ENCODE measurements around the gene OR2C1.

The OR2C1 gene

DNA sequence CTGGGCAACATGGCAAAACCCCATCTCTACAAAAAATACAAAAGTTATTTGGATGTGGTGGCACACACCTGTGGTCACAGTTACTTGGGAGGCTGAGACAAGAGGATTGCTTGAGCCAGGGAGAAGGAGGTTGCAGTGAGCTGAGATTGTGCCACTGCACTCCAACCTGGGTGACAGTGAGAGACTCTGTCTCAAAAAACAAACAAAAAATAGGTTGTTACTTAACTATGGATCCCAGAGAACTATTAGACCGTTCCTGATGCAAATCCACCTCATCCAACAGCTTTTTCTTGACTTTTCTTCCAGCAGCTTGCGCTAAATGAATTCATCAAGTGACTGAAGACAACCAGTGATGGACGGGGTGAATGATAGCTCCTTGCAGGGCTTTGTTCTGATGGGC, at the start of gene OR2C1:
Gene OR2C1 (plus strand): TSS at position 301 of the 400 bp plus-strand sequence. CDS start 52 bp downstream, at position 353.
- no peak for DNase-seq

DNA sequence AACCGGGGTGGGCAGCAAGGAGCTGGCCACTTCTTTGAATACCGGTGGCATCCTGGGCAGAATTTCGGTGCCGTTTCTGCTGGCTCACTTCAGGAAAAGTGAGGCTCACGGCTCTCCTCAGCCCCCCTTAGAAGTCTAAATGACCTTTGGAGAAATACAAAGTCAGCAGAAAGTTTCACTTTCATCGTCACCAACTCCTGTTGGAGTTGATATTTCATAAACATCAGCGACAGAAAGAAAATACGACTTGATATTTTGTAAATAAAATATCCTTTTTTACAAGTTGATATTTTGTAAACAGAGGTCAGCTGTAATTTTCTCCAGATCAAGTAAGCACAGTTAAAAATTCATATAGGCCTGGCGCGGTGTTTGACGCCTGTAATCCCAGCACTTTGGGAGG, 49.6 kb upstream of the OR2C1 start:
- no peak for DNase-seq

DNA sequence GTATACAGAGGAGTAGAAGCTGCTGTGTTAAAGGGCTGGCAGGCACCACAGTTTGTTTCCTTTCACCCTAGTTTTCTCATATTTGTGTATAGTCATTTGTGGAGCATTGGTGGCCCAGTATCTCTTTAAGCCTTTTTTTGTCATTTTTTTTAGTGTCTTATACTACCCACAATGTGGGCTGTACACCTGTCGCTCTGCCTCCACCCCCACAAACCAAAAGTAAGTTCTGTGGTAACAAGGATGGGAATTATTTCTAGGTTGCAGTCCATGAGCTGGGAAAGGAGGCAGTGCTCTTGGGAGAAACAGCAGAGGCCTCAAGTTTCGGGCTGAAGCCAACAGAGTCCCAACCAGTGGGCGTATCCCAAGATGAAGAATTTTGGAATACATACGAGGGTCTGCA, 44.2 kb upstream of the OR2C1 start:
- DNase-seq = no peak

DNA sequence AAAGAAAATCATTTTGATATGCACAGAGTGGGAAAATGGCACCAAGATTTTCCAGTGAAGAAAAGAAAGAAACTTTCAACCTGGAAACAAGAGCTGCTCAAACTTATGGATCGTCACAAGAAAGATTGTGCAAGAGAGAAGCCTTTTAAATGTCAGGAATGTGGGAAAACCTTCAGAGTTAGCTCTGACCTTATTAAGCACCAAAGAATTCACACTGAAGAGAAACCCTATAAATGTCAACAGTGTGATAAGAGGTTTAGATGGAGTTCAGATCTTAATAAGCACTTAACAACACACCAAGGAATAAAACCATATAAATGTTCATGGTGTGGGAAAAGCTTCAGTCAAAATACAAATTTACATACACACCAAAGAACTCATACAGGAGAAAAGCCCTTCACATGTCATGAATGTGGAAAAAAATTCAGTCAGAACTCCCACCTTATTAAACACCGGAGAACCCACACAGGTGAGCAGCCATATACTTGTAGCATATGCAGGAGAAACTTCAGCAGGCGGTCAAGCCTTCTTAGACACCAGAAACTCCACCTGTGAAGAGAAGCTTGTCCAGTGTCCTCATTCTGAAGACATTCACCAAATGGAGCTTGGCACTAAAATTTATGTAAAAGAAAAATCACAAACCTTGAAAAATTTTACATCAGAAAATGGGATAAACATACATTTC, 38.2 kb upstream of the OR2C1 start:
- no peak for DNase-seq

DNA sequence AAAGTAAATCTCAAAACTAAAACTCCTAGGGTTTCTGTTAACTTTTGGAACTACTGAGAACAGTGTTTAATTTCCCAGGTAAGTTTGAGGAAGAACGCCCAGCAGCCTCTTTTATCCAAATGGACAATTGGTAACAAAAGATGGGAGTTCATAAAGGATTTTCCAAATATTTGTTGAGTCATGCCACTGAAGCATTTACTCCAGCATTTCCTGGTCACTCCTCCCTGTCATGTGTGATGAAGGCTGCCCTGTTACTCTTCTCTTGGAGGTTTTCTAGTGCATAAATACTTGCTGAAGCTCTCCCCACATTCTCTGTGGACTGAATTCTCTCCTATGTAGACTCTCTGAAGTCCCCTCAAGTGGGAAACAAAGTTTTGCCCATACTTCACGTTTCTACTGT, 33.9 kb upstream of the OR2C1 start:
- no peak for DNase-seq

DNA sequence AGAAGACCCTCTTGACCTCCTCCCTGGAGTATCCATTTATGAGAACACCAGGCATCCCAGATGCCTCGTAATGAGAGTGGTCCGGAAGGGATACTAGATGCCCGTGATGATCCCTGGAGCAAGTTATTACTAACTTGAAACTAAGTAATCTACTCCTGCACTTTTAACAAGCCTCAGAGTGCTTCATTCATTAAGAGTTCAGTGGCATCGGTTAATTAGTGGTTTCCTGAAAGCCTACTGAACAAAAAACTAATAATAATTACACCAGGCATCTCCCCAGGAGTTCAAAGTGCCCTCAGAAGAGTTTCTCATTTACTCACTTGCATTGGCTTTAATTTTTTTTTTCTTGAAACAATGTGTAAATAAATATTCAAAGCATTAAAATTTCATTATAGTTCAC, 28.2 kb upstream of the OR2C1 start:
- no peak for DNase-seq

DNA sequence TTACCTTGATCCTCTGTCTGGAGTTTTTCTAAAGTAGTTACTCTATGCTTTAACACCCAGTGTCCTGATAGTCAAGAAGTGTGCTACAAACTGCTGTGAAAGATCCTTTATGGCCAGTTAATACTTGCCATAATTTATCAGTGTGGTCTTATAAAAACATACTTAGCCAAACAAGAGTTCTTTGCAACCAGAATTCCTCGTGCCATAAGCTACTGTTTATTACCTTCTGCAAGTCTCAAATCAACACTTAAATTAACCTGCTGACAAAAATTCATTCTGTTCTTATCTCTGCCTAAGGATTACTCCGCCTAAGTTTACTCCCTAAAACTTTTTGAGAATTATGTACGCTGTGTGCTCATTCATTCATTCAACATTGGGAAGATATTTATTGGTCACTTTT, 27.6 kb upstream of the OR2C1 start:
- DNase-seq = no peak

DNA sequence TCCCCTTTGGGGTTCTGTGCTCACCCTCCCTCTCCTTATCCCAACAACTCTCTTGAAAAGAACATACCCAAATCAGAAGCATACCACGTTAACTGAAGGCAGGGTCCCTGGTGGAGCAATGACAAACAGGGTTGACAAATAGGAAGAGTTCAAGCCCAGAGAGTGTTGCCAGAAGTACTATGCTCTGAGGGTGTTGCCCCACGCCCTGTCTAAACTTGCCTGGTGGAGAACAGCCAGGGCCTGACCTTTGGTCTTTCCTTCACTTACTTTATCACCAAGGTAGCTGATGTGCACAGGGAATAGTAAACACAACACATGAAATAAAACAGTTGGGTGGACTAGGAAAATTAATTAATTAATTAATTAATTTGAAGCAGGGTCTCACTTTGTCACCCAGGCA, 27.0 kb upstream of the OR2C1 start:
- DNase-seq = no peak

DNA sequence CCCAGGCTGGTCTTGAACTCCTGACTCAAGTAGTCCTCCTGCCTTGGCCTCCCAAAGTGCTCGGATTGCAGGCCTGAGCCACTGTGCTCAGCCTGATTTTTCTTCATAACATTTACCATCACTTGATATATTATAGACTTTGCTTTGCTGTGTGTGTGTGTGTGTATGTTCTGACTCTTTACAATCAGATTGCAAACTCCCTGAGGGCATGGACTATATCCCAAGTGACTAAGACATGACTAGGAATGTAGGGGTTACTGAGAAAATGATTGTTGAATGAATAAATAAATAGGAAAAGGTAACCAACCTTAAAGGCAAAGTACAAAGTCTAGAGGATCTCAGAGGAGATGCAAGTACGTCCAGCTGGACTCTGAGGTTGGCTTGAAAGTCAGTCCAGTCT, 9.6 kb upstream of the OR2C1 start:
- DNase-seq = no peak

DNA sequence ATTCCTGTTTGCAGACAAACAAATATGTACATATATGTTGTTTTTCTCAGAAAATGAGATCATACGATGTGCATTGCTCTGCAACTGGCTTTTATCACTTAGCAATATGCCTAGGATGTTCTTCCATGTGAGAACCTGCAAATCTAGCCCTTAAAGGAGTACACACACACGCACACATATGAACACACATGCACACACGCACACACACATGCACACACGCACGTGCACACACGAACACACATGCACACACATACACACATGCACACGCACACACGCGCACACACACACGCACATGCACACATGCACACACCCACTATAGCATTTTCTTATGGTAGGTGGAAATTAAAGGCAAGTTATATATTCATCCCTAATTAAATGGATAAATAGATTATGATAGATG, 8.1 kb upstream of the OR2C1 start:
- DNase-seq = no peak

DNA sequence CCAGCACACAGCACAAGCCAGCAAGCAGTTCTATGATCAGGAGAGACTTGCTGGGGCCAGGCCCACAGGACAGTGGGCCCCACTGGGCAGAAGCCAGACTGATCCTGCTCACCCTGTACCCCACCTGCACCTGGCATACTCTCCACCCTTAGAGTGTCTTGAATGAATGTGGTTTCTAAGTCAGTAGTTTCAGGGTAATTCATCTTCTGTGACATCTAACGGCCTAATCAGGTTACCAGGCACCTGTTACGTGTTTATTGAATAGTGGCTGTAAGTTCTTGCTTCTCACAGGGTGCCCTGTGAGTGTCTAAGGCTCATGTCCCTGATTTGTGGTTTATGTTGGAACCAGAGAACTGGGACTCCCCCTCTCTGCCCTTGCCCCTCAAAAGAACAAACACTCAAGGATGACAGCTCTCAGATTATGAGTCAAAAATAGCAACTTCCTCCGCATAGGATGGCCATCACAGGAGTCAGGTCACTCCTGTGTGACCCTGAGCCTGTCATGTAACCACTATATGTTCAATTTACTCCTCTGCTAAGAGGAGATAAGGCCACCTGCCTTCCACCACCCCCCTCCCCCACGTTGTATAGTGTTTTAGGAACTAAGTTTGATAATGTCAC, 7.0 kb upstream of the OR2C1 start:
- no peak for DNase-seq

DNA sequence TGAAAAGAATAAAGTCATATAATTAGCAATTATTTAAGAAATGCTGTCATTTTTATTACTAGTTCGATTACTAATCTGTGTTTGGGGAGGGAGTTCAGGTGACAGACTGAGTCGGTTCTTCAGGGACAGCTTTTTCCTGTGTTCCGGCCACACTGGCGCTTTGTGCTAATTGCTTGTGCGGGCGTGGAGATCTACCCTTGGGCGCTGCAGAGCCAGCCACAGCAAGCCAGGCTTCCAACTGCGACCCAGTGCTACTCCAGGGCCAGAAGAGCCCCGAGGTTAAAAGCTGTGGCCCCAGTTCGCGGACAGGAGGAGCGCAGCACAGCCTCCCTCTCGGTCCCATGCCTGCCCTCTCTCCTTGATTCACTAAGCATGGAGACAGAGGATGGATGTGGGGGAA, 6.5 kb upstream of the OR2C1 start:
- DNase-seq = no peak

DNA sequence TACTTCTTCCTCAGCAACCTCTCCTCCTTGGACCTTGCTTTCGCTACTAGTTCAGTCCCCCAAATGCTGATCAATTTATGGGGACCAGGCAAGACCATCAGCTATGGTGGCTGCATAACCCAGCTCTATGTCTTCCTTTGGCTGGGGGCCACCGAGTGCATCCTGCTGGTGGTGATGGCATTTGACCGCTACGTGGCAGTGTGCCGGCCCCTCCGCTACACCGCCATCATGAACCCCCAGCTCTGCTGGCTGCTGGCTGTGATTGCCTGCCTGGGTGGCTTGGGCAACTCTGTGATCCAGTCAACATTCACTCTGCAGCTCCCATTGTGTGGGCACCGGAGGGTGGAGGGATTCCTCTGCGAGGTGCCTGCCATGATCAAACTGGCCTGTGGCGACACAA, 429 bp downstream of the OR2C1 start:
- no peak for DNase-seq

DNA sequence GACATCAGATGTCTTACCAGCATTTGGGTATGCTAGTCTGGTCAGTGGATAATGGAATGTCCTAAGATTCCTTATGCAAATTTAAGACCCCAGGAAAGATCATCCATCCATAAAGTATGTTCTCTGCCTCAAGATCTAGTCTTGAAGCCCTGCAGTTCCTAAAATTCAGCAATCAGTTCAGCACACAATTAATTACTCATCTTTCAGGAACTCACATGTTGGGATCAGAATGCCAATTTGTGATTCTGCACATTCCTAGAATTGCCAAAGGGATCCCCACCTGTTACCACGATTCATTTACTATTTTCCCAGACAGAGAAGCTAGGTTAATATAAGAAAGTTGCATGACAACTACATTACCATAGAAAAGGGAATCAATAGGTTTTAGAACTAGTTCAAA, 3.2 kb downstream of the OR2C1 start:
- DNase-seq = no peak

DNA sequence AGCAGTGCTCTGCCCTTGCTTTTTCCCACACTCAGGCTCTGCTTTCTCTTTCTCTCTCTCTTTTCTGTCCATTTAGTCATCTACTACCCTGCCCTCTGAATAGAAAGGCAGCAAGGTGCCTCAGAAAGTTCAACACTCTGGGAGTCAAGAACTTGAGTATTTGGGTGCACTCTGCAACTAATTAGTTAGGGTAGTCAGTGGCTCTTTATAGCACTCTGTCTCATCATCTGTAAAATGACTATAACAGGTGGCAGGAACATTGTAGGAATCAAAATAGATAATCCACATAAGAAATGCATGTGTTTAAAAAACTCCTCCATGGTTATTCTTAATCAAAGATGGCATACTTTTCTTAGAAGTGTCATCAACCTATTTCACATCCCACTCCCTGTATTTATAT, 7.2 kb downstream of the OR2C1 start:
- no peak for DNase-seq

DNA sequence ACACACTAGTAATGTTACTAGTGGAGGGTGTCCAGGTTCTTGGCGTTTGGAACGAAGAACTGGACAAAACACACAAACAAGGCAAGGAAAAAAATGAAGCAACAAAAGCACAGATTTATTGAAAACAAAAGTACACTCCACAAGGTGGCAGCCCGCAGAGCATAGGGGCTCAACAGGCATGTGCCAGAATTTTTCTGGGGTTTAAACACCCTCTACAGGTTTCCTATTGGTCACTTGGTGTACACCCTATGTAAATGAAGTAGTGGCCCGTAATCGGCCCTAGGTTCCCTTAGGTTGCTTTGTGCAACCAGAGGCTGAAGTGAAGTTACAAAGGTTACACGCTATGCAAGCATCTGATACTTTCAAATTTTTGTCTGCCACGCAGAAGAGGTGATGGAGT, 8.1 kb downstream of the OR2C1 start:
- no peak for DNase-seq

DNA sequence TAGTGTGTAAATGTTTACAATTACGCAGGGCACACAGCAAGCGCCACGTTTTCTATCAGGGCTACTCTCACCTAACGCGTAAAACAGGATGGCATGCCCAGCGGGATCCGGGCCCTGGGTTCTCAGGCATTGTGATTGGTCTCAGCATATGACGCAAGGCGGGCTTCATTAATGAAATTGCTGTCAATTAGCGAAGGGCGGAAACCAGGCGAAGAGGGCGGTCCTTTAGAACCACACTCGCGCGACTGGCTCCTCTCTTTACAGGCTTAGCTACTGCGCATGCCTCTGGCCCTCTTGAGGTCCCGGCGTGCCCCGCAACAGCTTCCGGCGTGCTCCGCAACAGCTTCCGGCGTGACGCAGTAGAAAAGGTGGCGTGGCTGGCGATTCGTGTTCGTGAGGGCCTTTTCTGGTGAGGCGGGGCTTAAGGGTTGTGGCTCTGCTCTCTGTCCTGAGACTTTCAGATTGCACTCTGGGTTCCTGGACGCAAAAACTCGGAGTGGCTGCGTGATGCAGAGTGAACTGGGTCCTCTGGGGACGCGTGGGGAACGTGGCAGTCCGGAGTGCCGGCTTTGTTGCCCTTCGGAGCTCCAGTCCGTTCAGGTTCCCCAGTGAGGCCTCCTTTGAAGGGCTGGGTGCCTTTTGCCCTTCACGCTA, 9.2 kb downstream of the OR2C1 start:
- DNase-seq = peak; percentile 92

DNA sequence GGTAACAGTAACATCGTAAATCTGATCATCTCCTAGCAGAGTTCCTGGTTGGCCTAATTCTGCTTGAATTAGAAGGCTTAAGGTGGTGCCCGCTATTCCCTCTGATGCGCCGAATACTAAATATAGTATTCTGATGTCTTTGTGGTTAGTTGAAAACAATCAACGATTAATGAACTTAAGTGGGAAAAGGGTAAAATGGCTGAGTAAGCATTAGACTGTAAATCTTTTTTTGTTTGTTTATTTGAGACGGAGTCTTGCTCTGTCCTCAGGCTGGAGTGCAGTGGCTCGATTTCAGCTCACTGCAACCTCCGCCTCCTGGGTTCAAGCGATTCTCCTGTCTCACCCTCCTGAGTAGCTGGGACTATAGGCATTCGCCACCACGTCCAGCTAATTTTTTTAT, 13.4 kb downstream of the OR2C1 start:
- no peak for DNase-seq

DNA sequence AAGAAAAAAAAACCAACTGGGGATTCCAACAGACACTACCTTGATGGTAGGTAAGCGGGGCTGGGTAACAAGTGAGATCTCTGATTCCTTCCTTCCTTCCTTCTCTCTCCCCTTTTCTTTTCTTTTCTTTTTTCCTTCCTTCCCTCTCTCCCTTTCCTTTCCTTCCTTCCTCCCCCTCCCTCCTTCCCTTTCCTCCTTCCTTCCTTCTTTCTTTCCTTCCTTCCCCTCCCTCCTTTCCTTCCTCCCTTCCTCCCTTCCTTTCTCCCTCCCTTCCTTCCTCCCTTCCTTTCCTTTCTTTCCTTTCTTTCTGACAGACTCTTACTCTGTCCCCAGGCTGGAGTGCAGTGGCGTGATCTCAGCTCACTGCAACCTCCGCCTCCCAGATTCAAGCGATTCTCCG, 20.0 kb downstream of the OR2C1 start:
- DNase-seq = no peak

DNA sequence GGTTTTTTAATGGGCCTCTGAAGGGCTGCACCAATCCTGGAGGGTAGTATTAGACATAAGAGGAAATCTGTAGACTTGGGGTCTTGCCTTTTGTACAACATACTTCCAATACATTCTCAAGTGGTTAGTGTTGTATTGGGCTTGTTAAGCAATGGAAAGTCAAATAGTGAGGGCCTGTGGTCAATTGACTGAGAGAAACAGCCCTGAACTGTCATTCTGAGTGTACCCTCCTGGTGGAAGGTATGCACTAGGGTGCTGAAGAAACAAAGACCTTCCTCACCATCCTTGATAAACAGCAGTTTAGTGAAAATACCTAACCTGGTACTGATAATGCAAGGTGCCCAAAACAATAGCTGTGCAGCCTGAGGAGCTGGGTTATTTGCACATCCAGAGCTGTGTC, 22.2 kb downstream of the OR2C1 start:
- DNase-seq = no peak

DNA sequence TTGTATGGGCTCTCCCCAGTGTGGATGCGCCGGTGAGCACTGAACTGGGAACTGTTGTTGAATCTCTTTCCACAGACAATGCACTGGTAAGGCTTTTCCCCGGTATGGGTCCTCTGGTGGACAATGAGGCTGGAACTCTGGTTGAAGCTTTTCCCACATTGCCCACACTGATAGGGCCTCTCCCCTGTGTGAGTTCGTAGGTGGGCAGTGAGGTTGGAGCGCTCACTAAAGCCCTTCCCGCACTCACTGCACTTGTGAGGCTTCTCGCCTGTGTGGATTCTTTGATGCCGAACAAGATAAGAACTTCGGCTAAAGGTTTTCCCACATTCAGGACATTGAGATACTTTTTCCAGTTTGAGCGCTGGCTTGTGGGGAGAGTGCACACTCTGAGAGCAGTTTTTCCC, 27.4 kb downstream of the OR2C1 start:
- DNase-seq = no peak

DNA sequence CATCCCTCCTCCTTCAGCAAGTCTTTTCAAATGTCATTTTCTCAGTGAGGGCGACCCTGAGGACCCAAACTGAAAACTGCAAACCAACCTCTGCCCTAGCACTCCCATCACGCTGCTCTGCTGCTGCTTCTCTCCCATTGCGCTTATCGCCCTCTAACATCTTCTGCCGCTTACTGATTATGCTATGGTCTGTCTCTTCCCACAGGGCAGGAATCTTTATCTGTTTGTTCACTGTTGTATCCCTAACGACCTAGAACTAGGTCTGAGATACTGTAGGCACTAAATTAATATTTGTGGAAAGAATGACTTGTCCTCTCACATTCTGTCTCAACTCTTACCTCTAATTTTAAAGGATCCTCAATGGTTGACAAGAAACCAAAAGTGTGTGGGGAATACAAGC, 32.6 kb downstream of the OR2C1 start:
- DNase-seq = no peak

DNA sequence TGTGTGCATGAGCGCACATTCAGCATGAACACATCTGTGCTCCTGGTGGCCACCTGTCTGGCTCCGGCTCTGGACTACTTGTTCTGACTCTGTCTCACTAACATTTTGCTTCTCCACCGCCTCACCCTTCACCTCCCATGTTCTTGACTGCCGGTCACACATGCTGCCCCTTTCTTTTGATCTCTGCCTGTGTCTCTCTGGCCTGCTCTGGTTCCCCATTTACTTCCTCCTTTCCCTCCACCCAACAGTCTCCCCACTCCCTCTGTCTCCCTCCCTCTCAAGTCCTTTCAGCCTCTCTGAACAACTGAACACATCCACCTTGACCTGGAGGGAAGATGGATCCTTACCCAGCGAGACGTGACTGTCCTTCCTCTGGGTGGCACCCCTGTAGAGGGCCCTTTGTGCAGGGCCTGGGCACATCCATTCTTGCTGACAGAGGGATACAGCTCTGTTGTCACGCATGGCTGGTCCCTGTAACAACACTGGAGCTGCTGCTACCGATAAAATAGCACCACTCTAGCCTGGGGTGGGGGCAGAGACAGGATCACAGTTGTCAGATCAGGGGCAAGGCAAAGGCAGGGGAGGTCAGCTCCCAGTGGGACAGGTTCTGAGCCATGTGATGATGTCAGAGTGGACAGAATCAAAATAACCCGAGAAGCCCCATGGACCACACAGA, 34.1 kb downstream of the OR2C1 start:
- no peak for DNase-seq

DNA sequence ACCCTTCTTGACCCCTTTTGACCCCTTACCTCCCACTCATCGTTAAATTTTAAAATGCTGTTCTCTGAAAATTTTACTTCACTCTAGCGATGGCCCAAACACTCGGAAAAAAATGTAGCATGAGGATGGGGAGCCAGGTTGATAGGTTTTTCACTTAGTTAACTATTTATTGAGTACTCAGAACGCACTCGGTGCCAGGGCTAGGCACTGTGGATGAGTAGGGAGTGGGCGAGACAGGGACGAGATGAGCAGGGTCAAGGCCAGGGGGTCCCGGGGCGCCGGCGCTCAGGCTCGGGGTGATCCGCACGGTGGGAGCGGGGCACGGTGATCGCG, 44.7 kb downstream of the OR2C1 start:
- DNase-seq = no peak

Data from CD4-positive, alpha-beta T cell treated with Interleukin-17A for 1 hour (primary cell).